NCI-H146 treated with DMSO at 0.1 percent for 48 hours (cell line): ENCODE results near the gene PTPN5.

ENCODE experiments used
- DNase-seq: peaks from one replicate; lab custom pipeline; 2025; ENCODE audit not compliant: unreplicated experiment; lab: John Stamatoyannopoulos, UW

PTPN5 gene

GRCh38 chr11:18713646-18714442 is 77.8 kb downstream of the PTPN5 start:
- no peak for DNase-seq

GRCh38 chr11:18710545-18710944 is 81.1 kb downstream of the PTPN5 start:
- DNase-seq = no peak

GRCh38 chr11:18709414-18709813 is 82.2 kb downstream of the PTPN5 start:
- no peak for DNase-seq

- no peak for DNase-seq
Observed at GRCh38 chr11:18707811-18708340, 83.7 kb downstream of the PTPN5 start.

GRCh38 chr11:18706330-18707243 is 85.0 kb downstream of the PTPN5 start:
- DNase-seq = no peak

GRCh38 chr11:18705651-18706281 is 85.8 kb downstream of the PTPN5 start:
- no peak for DNase-seq

- no peak for DNase-seq
Observed at GRCh38 chr11:18704698-18705097, 86.9 kb downstream of the PTPN5 start.

GRCh38 chr11:18704045-18704645 is 87.5 kb downstream of the PTPN5 start:
- no peak for DNase-seq

GRCh38 chr11:18703001-18703763 is 88.4 kb downstream of the PTPN5 start:
- DNase-seq = no peak

- no peak for DNase-seq
Observed at GRCh38 chr11:18701614-18702216, 89.9 kb downstream of the PTPN5 start.

GRCh38 chr11:18700872-18701271 is 90.7 kb downstream of the PTPN5 start:
- no peak for DNase-seq

- DNase-seq = no peak
Observed at GRCh38 chr11:18700375-18700774, 91.2 kb downstream of the PTPN5 start.

- no peak for DNase-seq
Observed at GRCh38 chr11:18699848-18700261, 91.7 kb downstream of the PTPN5 start.

- no peak for DNase-seq
Observed at GRCh38 chr11:18699269-18699596, 92.4 kb downstream of the PTPN5 start.

- DNase-seq = peak; percentile 70
Observed at GRCh38 chr11:18698341-18699268, 93.0 kb downstream of the PTPN5 start, which contains the start of gene TMEM86A. Gene TMEM86A (plus strand): TSS chr11:18698779. CDS start chr11:18698887, 108 bp downstream.

GRCh38 chr11:18697576-18697975 is 94.0 kb downstream of the PTPN5 start:
- no peak for DNase-seq

GRCh38 chr11:18696638-18697225 is 94.9 kb downstream of the PTPN5 start:
- no peak for DNase-seq
